ENCODE data around the gene FABP1. TPM values are rescaled to one million over a fixed set of nuclear protein-coding genes. Genes with fewer than 3 reads are reported as not detected.

Gene FABP1
- total and polyA plus RNA-seq, 10 donors: 0.15 to 3.6 (median 0.39) TPM; not detected in 7

- Histone ChIP-seq H3K36me3 (no peaks in the 10 kb centered on the region), H3K4me1 (no peaks in the 10 kb centered on the region), H3K9me3 (no peaks in the 10 kb centered on the region), H3K27me3 (replicated peaks in 1 of 7) (peaks cover 0 to under 1% (median 0%) of the 10 kb centered on the region in 7 donors), H3K4me3 (no peak overlapping the region), H3K27ac (no peak overlapping the region)
- intact Hi-C loops (cut with DNase I; ENCODE audit: low total_unique reads): no loop called here
- DNase-seq: no peak
- TF ChIP-seq, protein P1, sequence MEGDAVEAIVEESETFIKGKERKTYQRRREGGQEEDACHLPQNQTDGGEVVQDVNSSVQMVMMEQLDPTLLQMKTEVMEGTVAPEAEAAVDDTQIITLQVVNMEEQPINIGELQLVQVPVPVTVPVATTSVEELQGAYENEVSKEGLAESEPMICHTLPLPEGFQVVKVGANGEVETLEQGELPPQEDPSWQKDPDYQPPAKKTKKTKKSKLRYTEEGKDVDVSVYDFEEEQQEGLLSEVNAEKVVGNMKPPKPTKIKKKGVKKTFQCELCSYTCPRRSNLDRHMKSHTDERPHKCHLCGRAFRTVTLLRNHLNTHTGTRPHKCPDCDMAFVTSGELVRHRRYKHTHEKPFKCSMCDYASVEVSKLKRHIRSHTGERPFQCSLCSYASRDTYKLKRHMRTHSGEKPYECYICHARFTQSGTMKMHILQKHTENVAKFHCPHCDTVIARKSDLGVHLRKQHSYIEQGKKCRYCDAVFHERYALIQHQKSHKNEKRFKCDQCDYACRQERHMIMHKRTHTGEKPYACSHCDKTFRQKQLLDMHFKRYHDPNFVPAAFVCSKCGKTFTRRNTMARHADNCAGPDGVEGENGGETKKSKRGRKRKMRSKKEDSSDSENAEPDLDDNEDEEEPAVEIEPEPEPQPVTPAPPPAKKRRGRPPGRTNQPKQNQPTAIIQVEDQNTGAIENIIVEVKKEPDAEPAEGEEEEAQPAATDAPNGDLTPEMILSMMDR (IDR thresholded peaks at IDR 0.05 in 8 of 11, conservative IDR thresholded peaks at IDR 0.05 in 3 of 11): no peak
- TF ChIP-seq POLR2A (IDR thresholded peaks at IDR 0.05) (no peak), POLR2AphosphoS5 (IDR thresholded peaks at IDR 0.05) (no peak)
- WGBS, 5 donors: 83 to 93% (median 87%) methylated on average over 4 of the region's 4 CpGs
These were observed 29.8 kb downstream of the FABP1 start for GRCh38 chr2:88097891-88098557.

DNA sequence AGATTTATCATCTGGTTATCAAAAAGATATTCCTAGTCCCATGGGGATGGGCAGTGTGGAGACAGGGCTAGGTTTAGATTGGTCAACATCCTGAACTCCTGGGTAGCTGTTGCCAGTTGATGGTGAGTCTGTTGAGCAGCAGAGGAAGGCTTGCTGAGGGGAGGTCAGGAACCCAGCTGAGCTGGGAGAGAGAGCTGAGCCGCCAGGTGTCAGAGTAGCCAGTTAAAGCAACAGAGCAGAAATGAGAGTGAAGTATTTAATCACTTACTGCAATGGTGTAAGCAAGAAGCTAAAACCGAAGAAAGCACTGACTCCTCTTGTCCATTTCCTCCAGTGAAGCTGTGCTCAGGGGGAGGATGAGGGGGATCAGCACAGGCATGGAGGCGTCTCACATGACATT, 30.7 kb downstream of the FABP1 start:
- Histone ChIP-seq H3K27me3 (replicated peaks in 1 of 7) (no peaks in the 10 kb centered on the region), H3K4me3 (no peak overlapping the region), H3K4me1 (no peaks in the 10 kb centered on the region), H3K36me3 (no peaks in the 10 kb centered on the region), H3K9me3 (no peaks in the 10 kb centered on the region), H3K27ac (no peak overlapping the region)
- intact Hi-C loops (cut with DNase I; ENCODE audit: low total_unique reads): no loop called here
- TF ChIP-seq, protein P1 (IDR thresholded peaks at IDR 0.05 in 8 of 11, conservative IDR thresholded peaks at IDR 0.05 in 3 of 11): no peak
- TF ChIP-seq POLR2A (IDR thresholded peaks at IDR 0.05): no peak
- no peak for TF ChIP-seq POLR2AphosphoS5 (IDR thresholded peaks at IDR 0.05)
- WGBS, 5 donors: 63 to 78% (median 70%) methylated on average over 3 of the region's 3 CpGs
- no peak for DNase-seq

DNA sequence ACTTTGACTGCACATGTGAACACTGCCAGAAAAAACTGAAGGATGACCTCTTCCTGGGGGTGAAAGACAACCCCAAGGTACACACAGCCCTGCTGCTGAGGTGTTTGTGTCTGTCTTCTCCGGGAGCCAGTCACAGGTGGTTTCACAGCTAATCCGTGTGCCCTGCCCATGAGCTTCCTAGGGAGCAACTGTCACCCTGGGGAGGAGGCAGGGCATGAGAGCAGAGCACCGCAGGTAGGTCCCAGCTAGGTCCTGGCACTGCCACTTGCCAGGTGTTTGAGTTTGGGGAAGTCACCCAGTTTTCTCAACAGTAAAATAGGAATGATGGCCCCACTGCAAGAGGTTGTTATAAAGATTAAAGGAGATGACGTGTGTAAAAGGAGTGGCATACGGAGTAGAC, 31.2 kb downstream of the FABP1 start:
- Histone ChIP-seq H3K9me3 (no peaks in the 10 kb centered on the region), H3K36me3 (no peaks in the 10 kb centered on the region), H3K4me1 (no peaks in the 10 kb centered on the region), H3K4me3 (no peak overlapping the region), H3K27me3 (replicated peaks in 1 of 7) (no peaks in the 10 kb centered on the region), H3K27ac (no peak overlapping the region)
- DNase-seq: no peak
- WGBS, 5 donors: 68 to 93% (median 86%) methylated on average over 4 to 5 of the region's 5 CpGs
- TF ChIP-seq, protein P1 (IDR thresholded peaks at IDR 0.05 in 8 of 11, conservative IDR thresholded peaks at IDR 0.05 in 3 of 11): no peak
- TF ChIP-seq POLR2A (IDR thresholded peaks at IDR 0.05) (no peak), POLR2AphosphoS5 (IDR thresholded peaks at IDR 0.05) (no peak)
- intact Hi-C loops (cut with DNase I; ENCODE audit: low total_unique reads): no loop called here

DNA sequence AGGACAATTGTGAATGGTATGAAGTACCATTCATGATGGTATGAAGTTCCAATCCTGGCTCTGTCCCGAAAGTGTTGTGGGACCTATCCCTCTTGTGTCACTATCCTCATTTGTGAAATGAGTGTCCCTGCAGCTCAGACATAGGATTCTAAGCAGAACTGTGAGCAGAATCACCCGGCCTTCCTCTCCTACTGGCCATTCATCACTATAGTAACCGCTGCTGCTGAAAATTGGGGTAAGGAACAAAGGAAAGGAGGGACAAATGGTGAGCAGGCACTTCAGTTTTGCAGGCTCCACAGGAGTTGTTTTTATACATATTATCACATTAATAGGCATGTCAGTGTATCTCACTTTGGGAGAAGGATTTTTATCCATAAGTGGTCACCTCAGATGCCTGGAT, 32.8 kb downstream of the FABP1 start:
- H3K27me3 ChIP-seq (replicated peaks in 1 of 7): no peaks in the 10 kb centered on the region
- H3K36me3 ChIP-seq: no peaks in the 10 kb centered on the region
- no peak overlapping the region for H3K4me3 ChIP-seq
- WGBS, 5 donors: 70 to 93% (median 85%) methylated on average over 3 of the region's 3 CpGs
- peaks cover 0 to 10% (median 0%) of the 10 kb centered on the region in 6 donors for H3K4me1 ChIP-seq
- TF ChIP-seq, protein P1 (IDR thresholded peaks at IDR 0.05 in 8 of 11, conservative IDR thresholded peaks at IDR 0.05 in 3 of 11): no peak
- TF ChIP-seq POLR2AphosphoS5 (IDR thresholded peaks at IDR 0.05) (no peak), POLR2A (IDR thresholded peaks at IDR 0.05) (no peak)
- no peak for DNase-seq
- H3K9me3 ChIP-seq: no peaks in the 10 kb centered on the region
- no peak overlapping the region for H3K27ac ChIP-seq
- intact Hi-C loops (cut with DNase I; ENCODE audit: low total_unique reads): no loop called here

Data from spleen (tissue), 11 donors.